ENCODE measurements around the gene RAB3C.

GRCh38 chr5:58904737-58905136 is 321.9 kb downstream of the RAB3C start:
- TF ChIP-seq, protein P1, sequence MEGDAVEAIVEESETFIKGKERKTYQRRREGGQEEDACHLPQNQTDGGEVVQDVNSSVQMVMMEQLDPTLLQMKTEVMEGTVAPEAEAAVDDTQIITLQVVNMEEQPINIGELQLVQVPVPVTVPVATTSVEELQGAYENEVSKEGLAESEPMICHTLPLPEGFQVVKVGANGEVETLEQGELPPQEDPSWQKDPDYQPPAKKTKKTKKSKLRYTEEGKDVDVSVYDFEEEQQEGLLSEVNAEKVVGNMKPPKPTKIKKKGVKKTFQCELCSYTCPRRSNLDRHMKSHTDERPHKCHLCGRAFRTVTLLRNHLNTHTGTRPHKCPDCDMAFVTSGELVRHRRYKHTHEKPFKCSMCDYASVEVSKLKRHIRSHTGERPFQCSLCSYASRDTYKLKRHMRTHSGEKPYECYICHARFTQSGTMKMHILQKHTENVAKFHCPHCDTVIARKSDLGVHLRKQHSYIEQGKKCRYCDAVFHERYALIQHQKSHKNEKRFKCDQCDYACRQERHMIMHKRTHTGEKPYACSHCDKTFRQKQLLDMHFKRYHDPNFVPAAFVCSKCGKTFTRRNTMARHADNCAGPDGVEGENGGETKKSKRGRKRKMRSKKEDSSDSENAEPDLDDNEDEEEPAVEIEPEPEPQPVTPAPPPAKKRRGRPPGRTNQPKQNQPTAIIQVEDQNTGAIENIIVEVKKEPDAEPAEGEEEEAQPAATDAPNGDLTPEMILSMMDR (IDR thresholded peaks at IDR 0.05; ENCODE audit: insufficient read depth, low read depth, low read length), result no peak
- TF ChIP-seq EZH2 (IDR thresholded peaks at IDR 0.05; ENCODE audit: insufficient read depth, low read length), result no peak
